ENCODE measurements around the gene KPNA4.
"Not testable (repeated sequence)": the region's sequence is repeated elsewhere in the genome, so short reads cannot be mapped to it uniquely, and the experiment has no call there.

KPNA4 gene, protein sequence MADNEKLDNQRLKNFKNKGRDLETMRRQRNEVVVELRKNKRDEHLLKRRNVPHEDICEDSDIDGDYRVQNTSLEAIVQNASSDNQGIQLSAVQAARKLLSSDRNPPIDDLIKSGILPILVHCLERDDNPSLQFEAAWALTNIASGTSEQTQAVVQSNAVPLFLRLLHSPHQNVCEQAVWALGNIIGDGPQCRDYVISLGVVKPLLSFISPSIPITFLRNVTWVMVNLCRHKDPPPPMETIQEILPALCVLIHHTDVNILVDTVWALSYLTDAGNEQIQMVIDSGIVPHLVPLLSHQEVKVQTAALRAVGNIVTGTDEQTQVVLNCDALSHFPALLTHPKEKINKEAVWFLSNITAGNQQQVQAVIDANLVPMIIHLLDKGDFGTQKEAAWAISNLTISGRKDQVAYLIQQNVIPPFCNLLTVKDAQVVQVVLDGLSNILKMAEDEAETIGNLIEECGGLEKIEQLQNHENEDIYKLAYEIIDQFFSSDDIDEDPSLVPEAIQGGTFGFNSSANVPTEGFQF

DNA sequence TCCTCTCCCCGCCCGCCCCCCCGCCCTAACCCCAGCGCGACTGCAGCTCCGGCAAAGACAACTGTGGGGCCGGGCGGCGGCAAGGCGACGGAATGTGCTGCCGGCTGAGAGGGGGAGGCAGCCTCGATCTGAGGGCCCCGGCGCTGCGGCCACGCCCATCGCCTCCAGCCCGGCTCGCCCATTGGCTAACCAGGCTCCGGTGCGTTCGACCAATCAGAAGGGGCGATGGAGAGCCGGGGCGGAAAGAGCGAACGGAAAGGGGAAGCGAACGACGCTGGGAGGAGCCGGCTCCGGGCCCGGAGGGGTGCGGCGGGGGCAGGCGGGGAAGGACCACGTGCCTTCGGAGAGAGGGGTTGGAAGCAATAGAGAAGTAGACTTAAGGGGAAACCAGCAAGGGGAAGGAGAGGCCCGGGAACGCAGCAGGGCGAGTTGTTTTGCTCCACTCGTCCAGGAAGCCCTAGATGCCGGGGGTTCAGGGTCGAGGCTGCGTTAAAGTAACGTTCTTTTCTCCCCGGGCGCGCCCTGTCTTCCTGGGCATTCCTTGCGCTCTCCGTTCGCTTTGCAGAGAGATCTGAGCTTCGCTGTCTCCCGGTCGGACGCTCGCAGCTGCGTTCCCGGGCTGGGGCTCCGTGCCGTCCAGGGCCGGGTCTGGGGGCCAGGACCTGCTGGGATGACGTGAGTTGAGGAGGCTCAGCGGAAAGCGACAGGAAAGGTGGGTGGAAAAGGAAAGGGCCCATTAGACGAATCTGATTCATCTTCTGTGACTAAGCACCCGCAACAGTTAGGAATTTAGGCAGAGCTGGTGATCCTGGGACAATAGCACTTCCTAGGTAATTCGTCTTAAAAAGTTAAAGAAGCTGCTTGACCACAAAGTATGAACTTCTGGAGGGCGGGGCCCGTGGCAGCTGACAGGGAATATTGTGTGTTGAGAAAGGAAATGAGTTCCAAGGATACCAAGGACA lies at the start of gene KPNA4:
KPNA4 (minus strand) TSS at position 130 of the 962 bp plus-strand sequence. CDS start 289 bp downstream, outside the sequence.
- peak; percentile 90 to 92 for DNase-seq

DNA sequence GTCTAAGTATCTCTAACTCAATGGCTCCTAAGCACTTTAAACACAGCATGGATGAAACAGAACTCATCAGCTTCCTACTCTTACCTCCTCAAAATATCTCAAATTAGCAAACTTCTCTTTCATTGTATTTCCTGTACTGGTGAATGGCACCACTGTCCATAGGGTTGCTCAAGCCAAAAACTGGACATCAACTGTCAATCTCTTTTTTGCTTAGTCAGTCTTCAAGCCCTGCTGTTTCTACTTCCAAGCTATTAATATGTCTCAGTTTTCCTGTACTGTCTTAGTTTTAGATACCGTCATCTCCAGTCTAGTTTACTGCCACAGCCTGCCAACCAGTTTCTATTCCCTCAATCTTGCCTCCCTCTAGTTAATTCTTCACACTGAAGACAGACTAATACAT lies 48.3 kb upstream of the KPNA4 start:
- no peak for DNase-seq

DNA sequence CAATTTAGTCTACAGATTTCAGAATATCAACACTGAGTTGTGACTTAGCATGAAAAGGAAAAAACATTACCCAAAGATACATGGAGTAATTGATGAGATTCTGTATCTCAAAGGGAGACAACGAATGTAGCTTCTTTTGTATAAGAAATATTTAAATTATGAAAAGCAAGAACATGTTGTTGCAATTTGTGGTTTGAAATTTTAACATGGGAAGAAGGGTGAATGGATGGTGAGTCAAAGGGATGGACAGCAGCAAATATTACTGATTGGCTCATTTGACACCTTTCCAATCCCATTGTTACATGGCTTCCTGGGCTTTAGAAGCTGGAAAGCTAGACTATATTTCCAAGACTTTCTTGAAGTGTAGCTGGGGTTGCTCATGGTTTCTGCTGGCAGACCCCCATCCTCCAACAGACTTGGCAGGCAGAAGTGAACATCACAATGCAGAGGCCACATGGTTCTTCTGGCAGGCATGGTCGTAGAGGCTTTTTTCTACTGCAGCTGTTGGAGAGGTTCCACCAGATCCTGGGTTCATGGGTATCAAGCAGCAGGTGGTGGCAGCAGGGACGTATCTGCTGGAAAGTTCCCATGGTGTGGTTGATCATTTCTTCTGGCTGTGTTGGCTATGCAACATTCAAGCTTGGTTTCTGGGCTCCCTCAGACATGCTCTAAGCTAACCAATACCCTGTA lies 47.2 kb upstream of the KPNA4 start:
- no peak for DNase-seq

DNA sequence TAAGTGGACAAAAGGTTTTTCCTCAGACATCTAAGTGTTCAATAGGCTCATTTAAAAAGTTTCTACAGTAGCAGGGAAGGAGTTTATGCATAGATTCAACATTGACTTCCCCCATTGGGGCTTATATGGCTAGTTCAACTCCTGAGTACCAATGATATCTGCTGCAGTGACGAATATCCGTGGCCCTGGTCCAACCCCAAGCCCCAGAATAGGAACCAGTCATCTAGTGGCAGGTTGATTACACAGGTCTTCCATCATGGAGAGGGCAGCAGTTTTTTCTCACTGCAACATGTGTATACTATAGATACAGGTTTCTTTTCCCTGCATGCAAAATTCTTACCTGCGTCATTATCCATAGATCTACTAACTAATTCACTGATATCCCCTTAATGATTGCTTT lies 45.8 kb upstream of the KPNA4 start:
- no peak for DNase-seq

DNA sequence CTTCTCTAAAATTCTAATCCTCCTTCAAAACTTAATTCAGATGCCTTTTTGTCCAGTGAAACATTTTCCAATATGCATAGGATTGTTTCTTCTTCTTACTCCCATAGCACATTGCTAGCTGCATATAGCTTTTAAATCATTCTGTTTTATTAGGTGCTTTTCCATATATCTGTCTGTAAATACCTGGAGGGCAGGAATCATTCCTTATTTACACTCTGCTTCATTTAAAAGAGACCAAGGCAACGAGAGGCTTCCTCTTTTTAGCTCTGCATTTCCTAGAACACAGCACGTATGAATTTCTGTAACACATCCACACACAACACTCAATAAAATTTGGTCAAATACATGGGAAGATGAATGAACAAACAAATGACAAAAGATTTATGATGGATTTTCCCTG lies 43.5 kb upstream of the KPNA4 start:
- no peak for DNase-seq

DNA sequence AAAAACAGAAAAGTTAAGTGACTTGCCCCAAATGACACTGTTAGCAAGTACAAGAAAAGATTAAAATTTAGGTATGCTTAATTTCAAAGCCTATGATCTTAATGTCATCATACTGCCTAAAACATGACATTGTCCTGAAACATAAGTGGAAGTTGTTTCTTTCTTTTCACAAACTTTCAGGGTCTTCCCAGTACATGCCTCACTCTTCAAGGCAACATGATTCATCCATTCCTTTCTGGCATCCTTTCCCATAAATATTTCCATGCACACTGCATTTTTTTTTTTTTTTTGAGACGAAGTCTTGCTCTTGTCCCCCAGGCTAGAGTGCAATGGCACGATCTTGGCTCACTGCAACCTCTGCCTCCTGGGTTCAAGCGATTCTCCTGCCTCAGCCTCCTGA lies 42.5 kb upstream of the KPNA4 start:
- DNase-seq: no peak

DNA sequence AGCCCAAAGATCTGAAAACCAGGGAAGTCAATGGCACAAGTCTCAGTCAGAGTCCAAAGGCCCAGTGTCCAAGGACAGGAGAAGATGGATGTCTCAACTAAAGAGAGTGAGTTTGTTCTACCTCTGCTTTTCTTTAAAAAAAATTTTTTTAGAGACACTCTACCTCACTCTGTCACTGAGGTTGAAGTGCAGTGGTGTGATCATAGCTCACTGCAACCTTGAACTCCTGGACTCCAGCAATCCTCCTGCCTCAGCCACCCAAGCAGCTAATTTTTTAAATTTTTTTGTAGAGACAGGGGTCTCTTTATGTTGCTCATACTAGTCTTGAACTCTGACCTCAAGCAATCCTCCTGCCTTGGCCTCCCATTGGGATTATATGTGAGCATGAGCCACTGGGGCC lies 39.9 kb upstream of the KPNA4 start:
- DNase-seq: no peak

DNA sequence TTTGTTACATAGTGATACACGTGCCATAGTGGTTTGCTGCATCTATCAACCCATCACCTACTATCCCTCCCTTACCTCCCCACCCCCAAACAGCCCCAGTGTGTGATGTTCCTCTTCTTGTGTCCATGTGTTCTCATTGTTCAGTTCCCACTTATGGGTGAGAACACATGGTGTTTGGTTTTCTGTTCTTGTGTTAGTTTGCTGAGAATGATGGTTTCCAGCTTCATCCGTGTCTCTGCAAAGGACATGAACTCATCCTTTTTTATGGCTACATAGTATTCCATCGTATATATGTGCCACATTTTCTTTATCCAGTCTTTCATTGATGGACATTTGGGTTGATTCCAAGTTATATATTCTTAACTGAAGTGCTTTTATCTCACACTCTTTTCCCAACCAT lies 38.5 kb upstream of the KPNA4 start:
- DNase-seq: not testable (repeated sequence)

DNA sequence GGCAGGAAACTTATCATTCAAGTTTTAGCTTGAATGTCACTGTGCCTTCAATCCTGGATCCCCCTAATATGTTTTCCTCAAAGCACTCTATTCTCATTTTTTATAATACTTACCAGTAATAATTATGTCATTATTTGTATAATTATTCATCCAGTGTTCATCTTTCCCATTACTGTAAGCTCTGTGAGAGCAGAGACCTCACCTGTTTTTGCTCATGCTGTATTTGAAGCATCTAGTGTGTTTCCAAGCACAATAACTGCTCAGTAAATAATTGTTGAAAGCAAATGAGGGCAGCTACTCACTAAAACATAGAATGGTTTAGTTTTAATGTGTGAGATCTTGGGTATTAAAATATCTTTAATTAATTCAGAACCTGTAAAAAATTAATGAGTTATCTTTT lies 36.9 kb upstream of the KPNA4 start:
- no peak for DNase-seq

DNA sequence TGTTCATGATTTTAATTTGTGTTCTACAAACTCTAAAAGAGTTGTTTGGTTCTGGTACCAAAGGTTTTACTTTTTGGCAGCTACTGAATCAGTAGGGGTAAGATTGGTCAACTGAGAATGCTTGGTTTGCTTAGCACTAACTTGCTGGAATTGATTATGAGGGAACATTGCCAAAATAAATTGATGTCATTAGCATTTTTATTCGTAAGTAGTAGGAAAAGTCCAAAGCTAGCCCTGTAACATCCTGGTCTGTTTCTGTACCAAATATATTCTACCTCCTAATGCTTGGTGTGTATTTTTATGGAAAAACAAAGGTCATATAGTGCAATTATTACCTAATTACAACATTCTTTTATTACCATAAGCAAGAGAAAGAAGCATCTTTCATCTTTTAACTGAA lies 35.9 kb upstream of the KPNA4 start:
- no peak for DNase-seq

DNA sequence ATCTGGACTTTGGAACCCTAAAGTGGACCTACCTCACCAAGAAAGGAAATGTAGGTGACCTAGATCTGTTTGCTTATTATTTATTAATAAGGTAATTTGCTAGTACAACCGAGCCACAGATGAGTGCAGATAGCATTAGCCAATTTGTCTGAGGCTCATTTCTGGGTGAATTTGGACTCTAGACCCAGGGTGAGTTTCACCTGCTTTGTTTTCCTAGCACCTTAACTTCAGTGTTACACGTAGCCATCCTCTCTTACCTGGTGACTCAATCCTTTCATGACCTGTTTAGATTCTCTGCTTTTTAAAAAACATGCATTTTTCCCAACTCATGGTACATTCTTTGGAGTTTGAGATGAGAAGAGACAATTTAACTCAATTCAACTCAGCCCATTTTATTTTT lies 33.5 kb upstream of the KPNA4 start:
- no peak for DNase-seq

DNA sequence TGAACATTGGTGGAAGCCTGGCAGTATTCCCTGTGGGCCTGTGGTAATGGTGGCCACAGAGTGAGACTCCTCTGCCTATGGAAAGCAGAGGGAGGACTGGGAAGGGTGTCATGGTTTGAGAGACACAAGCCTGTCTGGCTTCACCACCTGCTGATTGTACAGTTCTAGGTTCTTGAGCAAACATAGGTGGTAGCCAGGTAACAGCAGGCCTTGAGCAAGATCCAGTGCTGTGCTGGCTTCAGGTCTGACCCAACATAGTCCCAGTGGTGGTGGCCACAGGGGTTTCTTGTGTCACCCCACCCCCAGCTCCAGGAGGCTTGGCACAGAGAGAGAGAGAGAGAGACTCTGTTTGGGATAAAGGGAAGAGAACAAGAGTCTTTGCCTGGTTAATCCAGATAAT lies 22.7 kb upstream of the KPNA4 start:
- no peak for DNase-seq

DNA sequence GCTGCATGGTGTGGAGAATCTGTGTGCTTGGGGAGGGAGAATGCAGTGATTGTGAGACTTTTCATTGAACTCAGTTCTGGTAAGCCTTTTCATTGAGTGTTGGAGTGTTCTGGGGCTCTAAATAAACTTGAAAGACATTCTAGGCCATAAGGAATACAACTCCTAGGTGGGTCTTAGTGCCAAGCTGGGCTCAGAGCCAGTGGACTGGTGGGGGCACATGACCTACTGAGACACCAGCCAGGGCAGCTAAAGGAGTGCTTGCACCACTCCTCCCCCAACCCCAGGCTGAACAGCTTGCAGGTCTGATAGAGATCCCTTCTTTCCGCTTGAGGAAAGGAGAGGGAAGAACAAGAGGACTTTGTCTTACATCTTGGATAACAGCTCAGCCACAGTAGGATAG lies 21.7 kb upstream of the KPNA4 start:
- DNase-seq: no peak

DNA sequence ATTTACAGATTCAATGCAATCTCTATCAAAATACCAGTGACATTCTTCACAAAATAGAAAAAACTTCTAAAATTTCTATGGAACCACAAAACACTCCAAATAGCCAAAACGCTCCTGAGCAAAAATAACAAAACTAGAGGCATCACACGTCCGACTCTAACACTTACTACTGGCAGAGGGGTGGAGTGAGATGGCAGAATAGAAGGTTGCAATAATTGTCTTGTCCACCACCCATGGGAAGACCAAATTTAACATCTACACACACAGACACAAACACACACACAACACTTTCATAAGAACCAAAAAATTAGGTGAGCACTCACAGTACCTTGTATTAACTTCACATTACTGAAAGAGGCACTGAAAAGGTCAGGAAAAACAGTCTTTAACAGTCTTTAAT lies 21.3 kb upstream of the KPNA4 start:
- no peak for DNase-seq

DNA sequence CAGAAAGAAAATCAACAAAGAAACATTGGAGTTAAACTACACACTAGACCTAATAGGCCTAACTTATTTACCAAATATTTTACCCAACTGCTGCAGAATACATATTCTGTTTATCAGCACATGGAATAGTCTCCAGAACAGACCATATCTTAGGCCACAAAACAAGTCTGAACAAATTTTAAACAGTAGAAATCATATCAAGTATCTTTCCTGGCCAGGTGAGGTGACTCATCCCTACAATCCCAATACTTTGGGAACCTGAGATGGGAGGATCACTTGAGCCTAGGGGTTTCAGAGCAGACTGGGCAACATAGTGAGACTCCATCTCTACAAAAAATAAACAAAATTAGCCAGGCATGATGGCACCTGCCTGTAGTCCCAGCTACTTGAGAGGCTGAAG lies 18.1 kb upstream of the KPNA4 start:
- no peak for DNase-seq

DNA sequence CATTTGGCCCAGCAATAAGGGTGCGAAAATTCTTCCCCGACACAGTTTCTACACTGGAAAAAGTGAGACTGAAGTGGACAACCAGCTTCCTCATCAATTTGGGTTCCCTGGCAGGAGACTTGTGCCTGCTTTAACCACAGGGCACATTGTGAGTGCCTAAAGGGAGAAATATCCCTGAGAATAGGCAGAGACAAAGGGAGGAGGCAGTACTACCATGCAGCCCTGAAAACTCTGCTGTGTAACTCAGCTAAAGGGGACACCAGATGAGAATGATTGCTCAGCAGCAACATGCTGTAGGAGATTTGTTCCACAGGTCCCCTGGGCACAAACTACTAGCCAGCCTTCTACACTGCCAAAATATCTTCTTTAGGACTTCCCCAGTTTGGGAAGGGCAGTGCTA lies 15.6 kb upstream of the KPNA4 start:
- DNase-seq: no peak

DNA sequence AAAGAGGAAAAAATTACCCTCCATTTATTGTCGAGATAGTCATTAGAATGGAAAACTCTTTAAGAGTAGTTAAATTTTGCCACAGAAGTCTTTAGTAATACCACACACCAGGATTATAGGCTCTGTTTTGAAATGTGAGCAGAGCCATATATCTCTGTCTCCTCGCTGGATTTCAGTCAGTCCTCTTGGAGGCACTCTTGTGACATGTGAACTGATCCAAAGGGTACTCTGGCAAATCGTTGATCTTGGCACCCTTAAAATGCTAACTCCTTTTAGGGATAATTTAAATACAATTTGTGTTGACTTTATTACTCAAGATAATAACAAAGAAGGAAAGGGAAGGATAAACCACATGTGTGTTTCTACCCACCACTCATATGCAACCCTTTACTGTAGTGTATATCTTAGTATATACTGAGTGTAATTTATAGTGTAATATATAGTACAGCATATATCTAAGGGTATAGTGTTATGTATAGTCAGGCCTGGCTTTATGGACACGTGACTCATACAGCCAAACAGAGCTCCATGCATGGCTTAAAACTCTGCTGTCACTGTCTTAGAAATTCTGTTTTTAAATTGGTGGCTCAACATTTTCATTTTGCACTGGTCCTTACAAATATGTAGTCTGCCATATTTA lies 12.3 kb upstream of the KPNA4 start:
- no peak for DNase-seq

DNA sequence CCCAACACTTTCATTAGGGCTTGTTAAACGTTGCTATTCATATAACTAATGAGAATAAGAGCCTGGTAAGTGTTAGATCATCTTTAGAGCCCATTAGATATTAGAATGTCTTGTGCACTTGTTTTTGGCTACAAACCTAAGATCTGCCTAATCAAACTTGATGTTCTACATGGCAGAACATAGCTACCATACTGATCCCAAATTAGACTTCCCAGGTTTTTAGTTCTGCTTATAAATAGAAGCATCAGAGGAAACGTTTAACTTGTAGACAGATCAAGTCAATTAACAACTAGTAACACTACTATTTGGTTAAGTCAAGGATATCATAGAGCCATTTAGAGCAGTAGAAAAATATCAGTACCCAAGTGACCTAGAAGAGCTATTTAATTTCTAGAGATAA lies 11.7 kb upstream of the KPNA4 start:
- no peak for DNase-seq

DNA sequence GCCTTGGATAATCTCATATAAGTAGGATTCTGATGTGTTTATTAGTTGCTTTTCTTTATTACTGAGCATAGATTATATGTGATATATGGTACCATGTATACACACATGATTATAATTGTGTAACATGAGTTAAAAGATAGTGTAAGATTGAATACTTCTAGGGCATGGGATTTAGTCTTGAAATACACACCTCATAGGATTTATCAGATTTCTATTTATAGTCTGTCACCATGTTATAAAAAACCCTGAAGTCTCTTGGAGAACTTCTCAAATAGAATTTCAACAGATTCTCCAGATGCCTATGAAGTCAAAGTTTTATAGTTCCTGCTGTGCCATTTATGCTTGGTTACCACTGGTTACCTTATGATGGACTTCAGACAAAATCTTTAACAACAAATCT lies 11.2 kb upstream of the KPNA4 start:
- DNase-seq: no peak

DNA sequence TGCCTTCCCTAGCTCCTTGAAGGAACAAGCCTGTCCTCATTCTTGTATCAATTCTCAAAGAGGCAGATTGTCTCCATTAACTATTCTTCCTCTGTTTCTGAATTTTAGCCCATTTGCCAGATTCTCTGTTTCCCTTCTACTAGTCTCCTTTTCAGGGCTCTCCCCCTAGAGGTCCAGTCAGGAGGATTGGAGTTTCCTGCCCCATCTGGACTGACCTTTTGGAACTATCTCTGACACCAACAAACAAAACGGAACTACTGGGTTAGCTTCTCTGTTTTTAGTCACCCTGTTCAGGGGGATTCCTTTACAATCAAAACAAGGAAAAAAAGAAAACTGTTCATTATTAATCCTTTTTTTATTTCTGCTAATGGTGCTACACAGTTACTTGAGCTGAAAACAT lies 10.2 kb upstream of the KPNA4 start:
- DNase-seq: no peak

DNA sequence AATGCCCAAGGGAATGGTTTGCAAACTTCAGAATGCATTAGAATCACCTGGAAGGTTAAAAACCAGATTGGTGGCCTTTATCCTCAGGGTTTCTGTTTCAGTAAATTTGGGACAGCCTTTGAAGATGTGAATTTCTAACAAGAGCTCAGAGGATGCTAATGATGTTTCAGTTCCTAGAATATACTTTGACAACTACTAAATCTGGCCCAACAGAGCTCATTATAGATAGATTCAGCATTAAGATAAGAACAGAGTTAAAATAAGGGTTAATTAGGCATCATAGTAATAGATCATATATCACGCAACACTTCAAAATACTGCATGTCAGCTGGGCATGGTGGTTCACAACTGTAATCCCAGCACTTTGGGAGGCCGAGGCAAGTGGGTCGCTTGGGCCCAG lies 9.3 kb upstream of the KPNA4 start:
- no peak for DNase-seq

DNA sequence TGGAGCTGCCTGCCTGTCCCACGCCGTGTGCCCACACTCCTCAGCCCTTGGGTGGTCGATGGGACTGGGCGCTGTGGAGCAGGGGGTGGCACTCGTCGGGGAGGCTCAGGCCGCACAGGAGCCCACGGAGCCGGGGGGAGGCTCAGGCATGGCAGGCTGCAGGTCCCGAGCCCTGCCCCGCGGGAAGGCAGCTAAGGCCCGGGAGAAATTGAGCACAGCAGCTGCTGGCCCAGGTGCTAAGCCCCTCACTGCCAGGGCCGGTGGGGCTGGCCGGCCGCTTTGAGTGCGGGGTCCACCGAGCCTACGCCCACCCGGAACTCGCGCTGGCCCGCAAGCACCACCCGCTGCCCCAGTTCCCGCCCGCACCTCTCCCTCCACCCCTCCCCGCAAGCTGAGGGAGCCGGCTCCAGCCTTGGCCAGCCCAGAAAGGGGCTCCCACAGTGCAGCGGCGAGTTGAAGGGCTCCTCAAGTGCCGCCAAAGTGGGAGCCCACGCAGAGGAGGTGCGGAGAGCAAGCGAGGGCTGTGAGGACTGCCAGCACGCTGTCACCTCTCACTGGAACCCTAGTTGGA lies 8.7 kb upstream of the KPNA4 start:
- not testable (repeated sequence) for DNase-seq
